Retina (tissue), 1 donor: ENCODE results near the gene RARRES2.
"Not testable (repeated sequence)": the region's sequence is repeated elsewhere in the genome, so short reads cannot be mapped to it uniquely, and the experiment has no call there.

Source experiments
- DNase-seq: peaks from one replicate; pipeline ENCODE4 v3.0.0-alpha.2; 2016

RARRES2 gene

DNA sequence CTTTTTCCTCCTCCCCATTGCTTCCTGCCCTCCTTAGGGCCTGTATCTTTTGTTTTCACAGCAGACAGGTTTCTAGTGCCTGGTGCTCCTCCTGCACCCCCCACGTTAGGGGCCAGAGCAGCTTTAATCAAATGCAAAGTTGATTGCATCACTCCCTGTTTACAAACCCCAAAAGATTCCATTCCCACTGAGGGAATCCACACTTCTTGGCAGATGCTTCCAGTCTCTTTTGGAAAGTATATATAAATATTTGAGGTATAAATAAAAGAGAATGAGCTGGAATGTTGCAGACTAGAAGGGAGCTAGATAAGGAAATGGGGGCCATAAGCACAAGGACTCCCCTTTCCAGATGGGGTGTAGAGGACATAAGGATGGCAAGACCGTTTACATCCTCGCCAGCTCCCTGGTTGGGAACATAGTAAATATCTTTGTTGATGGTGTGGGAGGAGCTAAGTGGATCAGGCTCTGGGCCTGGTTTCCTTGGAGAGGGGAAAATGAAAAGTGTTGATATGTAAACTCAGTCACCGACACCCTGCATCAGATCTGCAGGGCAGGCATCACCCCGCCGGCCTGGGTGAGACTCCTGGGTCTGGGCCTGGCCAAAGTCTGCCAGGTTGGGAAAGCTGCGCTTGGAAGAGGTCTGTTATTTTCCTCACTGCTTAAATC, 6.2 kb downstream of the RARRES2 start:
- no peak for DNase-seq

- no peak for DNase-seq
These were observed 7.3 kb downstream of the RARRES2 start for GRCh38 chr7:150334108-150334507.

DNA sequence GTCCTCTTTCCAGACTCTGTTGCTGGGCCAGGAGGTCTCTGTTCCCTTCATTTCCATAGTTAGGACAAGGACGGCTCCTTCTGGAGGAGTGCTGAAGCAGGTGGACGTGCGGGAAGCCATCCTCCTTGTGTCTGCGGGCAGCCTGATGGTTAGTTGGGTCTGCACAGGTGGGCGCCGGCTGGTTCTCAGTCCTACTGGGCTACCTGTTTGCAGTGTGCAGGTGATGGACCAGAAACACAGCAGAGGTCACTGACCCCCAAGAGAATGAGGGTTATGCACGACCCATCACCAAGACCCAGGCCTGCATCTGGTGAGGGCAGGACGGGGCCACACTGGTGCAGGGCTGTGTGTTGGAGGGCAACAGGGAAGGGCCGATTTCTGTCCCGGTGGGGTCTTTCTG, 7.8 kb downstream of the RARRES2 start:
- no peak for DNase-seq

DNA sequence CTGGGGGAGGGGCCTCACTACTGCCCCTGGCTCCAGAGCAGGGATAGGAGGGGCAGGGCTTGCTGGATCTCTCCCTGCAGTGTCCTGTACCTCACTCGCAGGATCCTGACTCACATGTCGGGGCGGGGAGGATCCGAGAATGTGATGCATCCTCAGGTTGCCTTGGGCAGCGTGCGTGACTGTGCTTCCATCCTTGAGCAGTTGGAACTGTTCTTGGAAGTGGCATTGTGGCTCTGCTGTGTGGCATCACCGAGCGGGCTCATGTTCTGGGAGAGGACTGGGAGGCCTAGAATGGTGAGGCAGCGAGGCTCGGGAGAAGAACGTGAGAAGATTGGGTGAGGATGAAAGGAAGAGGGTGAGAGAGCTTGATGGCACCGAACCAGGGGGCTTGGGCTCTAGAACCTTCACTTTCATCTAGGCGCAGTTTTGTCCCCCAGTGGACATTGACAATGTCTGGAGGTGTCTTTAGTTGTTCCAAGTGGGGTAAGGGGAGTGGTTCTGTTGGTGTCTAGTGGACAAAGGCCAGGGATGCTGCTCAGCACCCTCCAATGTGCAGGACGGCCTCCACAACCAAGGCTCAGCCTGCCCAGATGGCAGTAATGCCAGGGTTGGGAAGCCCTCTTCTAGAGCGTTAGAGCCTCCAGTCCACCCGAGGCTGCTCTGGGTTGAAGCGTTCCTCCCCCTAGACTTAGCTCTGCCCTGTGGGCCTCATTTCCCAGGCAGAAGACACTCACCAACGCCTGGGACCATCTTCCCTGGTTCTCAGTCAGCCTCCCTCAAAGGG, 8.4 kb downstream of the RARRES2 start:
- no peak for DNase-seq

DNA sequence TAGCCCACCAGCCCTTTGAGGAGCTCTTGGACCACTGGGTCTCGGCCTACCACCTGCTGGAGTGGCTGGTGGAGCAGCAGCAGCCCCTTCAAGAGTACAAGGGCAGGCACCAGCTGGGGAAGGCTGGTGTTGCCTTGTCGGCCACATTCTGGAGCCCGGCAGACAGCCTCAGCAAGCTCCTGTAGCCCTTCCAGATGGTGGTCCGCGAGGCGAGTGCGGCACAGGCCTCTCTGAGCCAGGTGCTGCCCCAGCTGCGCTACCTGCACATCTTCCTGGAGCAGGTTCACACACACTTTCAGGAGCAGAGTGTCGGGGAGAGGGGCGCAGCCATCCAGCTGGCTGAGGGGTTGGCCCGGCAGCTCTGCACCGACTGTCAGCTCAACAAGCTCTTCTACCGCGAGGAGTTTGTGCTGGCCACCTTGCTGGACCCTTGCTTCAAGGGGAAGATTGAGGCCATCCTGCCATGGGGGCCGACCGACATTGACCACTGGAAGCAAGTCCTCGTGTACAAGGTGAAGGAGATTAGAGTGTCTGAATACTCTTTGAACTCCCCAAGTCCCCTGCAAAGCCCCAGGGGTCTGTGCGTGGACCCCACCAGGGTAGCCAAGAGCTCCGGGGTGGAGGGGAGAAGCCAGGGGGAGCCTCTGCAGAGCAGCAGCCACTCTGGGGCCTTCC, 11.1 kb downstream of the RARRES2 start:
- no peak for DNase-seq

- DNase-seq: no peak
These were observed 11.9 kb downstream of the RARRES2 start for GRCh38 chr7:150329331-150330120.

- DNase-seq: no peak
These were observed 14.1 kb downstream of the RARRES2 start for GRCh38 chr7:150327308-150327707.

DNA sequence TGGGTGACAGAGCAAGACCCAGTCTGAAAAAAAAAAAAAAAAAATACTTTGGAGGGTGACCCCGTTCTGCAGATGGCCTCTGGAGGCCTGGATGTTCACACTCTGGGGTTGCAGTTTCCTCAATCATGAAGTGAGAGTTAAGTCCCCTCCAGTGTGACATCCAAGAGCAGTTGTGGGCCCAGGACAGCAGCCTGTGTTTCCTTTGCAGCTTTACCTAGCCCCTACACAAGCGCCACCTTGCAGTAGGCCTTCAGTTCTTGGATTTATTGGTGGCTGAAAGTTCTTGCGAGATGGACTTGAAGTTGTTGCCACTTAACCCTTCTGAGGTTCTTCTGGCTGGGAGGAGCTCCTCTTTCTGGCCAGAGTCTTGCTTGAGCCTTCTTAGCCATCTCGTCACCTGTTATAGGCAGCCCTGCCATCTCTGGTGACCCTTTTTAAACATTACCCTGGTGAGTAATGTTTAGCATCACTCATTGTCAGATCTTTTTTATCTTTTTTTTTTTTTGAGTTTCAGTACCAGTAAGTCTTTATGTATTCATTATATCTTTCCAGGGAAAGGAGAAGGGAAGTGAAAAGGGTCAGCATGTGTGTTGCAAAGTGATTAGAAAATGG, 14.7 kb downstream of the RARRES2 start:
- DNase-seq: no peak

GRCh38 chr7:150325901-150326300, 15.5 kb downstream of the RARRES2 start:
- no peak for DNase-seq

GRCh38 chr7:150325110-150325611, 16.3 kb downstream of the RARRES2 start:
- no peak for DNase-seq

DNA sequence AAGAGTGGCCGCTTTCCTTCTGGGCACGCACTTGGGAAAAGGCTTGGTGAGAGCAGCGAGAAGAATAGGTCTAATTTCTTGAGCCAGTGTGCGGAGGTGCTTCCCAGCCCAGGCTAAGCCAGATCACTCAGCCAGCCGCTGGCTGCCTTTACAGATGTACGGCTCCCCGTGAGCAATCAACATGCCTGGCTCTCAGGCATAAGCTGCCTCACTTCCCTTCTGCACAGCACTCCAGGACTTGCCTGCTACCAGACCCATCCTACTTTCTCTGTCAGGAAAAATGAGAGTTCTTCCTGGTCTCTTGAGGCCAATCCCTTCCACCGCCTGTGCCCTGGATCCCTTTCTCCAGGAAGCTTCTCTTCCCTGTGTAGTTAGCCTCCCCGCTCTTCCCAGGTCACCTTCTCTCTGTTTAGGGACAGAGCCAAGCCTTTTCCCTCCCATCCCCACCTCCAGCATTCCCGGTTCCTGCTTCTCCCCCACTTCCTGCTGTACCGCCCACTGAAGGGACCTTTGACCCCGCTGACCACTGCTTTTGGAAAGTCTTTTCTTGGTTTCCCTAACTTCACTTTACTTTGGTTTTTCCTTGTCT, 17.0 kb downstream of the RARRES2 start:
- DNase-seq: no peak

GRCh38 chr7:150323682-150324372, 17.6 kb downstream of the RARRES2 start:
- DNase-seq: peak; percentile 48

DNA sequence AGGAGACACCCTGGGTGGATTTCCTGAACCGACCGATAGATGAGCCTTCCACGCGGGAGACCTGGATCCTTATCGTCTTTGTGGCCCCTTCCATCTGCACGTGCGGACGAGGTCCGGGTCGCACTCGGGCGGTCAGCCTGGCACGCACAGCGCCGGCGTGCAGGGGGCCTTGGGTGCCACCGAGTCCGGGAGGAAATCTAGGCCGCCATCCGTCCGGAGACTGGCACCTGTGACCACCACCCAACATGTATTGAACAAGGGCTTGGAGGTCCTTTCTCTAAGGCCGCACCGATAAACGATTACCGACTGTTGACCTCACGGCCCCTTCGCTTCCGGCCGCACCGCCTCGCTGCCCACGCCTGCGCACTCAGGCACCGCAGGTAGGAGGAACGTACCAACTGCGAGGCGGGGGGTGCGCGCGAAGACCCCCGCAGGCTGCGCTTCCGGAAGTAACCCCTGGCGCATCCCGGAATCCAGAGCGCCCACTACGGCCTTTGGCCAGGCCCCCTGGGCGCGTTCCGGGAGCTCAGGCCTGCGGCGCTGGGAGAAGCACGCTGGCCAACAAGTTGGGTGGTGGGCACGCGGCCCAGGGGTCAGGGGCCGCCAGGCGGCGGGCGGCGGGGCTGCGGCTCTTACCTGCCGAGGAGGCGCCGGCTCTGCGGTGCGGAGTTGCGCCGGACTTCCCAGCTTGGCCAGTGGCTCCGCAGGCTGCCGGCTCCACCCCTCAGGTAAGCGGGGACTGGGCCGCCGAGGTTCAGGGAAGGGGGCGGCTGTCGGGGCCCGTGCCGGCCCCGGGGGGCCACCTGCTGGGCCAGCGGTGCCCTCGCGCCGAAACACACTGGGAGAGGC, 18.4 kb downstream of the RARRES2 start, which contains the start of the genes ACTR3C and LRRC61:
Gene ACTR3C, minus strand, starts transcription at position 713 of the 849 bp plus-strand sequence. CDS start 28,249 bp downstream, outside the sequence.
Gene LRRC61, plus strand, starts transcription at position 523 of the 849 bp plus-strand sequence. CDS start 13,507 bp downstream, outside the sequence.
- peak; percentile 93 for DNase-seq

DNA sequence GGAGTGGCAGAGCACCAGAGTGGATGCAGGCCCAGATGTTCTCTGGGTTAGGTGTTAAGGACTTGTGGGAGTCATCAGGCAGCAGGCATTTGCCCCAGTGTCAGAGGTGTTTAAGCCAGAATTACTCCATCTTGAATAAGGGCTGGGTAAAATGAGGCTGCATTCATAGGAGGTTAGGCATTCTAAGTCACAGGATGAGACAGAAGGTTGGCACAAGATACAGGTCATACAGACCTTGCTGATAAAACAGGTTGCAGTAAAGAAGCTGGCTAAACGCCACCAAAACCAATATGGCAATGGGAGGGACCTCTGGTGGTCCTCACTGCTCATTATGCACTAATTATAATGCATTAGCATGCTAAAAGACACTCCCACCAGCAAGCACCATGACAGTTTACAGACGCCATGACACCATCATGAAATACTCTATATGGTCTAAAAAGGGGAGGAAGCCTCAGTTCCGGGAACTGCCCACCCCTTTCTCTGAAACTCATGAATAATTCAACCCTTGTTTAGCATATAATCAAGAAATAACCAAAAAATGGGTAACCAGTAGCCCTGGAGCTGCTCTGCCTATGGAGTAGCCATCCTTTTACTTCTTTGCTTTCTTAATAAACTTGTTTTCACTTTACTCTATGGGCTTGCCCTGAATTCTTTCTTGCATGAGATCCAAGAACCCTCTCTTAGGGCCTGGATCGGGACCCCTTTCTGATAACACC, 19.2 kb downstream of the RARRES2 start:
- DNase-seq: no peak

GRCh38 chr7:150321788-150322113, 19.7 kb downstream of the RARRES2 start:
- DNase-seq: no peak

DNA sequence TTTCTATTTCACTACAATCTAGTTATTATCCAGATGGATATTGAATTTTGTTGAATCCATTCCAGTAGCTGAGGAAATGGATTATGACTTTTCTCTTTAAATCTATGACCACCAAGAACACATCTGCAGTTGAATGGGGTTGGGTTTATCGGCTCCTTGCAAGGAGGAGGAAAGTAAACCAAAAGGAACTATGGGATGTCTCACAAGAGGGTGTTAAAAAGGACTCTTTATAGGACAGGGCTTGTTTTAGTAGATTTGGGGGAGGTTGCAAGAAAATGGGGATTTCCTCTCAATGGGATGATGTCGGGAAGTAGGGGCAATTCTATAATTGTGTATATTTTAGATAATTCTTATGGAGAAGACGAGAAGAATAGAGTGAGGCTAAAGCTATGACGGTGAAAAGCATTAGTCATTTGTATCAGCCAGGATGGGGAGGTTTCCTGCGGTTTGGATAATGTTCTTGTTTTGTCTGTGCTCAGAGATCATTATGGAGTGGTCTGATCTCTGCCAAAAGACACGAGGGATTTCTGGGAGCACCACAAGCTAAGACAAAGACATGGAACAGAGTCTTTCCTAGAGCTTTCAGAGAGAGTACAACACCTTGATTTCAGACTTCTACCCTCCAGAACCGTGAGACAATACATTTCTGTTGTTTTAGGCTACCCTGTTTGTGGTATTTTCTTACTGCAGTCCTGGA, 23.5 kb downstream of the RARRES2 start:
- DNase-seq: no peak

GRCh38 chr7:150316987-150317386, 24.4 kb downstream of the RARRES2 start:
- DNase-seq: not testable (repeated sequence)

DNA sequence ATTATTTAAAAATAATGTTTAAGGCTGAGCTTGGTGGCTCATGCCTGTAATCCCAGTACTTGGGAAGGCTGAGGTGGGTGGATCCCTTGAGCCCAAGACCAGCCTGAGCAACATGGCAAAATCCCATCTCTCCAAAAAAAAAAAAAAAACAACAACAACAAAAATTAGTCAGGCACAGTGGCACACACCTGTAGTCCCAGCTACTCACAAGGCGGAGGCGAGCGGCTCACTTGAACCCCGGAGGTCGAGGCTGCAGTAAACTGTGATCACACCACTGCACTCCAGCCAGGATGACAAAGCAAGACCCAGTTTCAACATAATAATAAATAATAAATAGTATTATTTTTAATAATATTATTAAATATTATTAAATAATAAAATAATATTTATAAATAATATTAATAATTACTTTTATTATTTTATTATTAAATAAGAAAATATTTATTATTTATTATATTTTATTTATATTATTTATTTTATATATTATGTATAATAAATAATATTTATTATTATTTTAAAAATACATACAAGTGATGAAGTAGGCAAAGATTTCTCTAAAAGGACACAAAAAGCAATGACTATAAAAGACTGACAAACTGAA, 26.7 kb downstream of the RARRES2 start:
- no peak for DNase-seq
